CD4-positive, alpha-beta T cell (primary cell): ENCODE data around the gene SLC39A8. TPM values are rescaled to one million over a fixed set of nuclear protein-coding genes. Genes with fewer than 3 reads are reported as not detected.

Experiments used
- ATAC-seq: fragments of 200-7000 bp; cut with Tn5 transposase; one replicate; pipeline ENCODE4 v1.10.0; 2022; ENCODE audit warnings: mild to moderate bottlenecking; ENCODE audit not compliant: poor library complexity
- CTCF ChIA-PET: fragments of 350-600 bp; sonication (Branson Sonifier 250); formaldehyde crosslinking; loops from one replicate; lab custom pipeline; 2021; ENCODE audit warnings: antibody characterized with exemption, inconsistent platforms; lab: Charles Lee
- POLR2A ChIA-PET: fragments of 350-600 bp; sonication (Branson Sonifier 250); formaldehyde crosslinking; loops from one replicate; lab custom pipeline; 2021; ENCODE audit warnings: antibody characterized with exemption, inconsistent platforms; lab: Charles Lee
- DNase-seq, 14 experiments: peaks; one replicate each; pipeline ENCODE4 v3.0.0-alpha.2; 2013 to 2020; ENCODE audit warnings: mixed read lengths in 2 of 14
- H3K27ac ChIP-seq, 2 donors: one replicate each; pipeline versions ENCODE4 v1.5.1 to v1.7.0; 2013; ENCODE audit warnings: low read length in 2 of 2, low read depth in 1 of 2, mild to moderate bottlenecking in 1 of 2
- H3K27me3 ChIP-seq, 2 experiments: 1 replicate in 1 of 2; 2 replicates in 1 of 2; pipeline versions ENCODE4 v1.6.1 to v1.7.0; 2013; ENCODE audit warnings: low read length in 2 of 2, control low read depth in 1 of 2, mild to moderate bottlenecking in 1 of 2, moderate library complexity in 1 of 2; ENCODE audit not compliant: insufficient read depth in 2 of 2, control insufficient read depth in 1 of 2
- H3K36me3 ChIP-seq: one replicate; pipeline ENCODE4 v1.6.1; 2013; ENCODE audit warnings: low read length, control low read depth; ENCODE audit not compliant: insufficient read depth
- H3K4me1 ChIP-seq: one replicate; pipeline ENCODE4 v1.6.1; 2013; ENCODE audit warnings: low read length, control low read depth; ENCODE audit not compliant: insufficient read depth
- H3K4me3 ChIP-seq: one replicate; pipeline ENCODE4 v1.5.1; 2013; ENCODE audit warnings: mild to moderate bottlenecking, low read length, moderate library complexity
- H3K9me3 ChIP-seq, 2 experiments: 1 replicate in 1 of 2; 2 replicates in 1 of 2; pipeline versions ENCODE4 v1.6.1 to v1.7.0; 2013; ENCODE audit warnings: low read length in 2 of 2, mild to moderate bottlenecking in 2 of 2, control low read depth in 1 of 2, moderate library complexity in 1 of 2; ENCODE audit not compliant: control insufficient read depth in 1 of 2, insufficient read depth in 1 of 2
- H3K27ac Mint-ChIP-seq: one replicate; pipeline ENCODE4 v1.8.0; 2020; ENCODE audit warnings: mixed read lengths
- H3K27me3 Mint-ChIP-seq: one replicate; pipeline ENCODE4 v1.8.0; 2021; ENCODE audit warnings: mixed read lengths
- H3K36me3 Mint-ChIP-seq: one replicate; pipeline ENCODE4 v1.8.0; 2021; ENCODE audit warnings: low read depth, mixed read lengths
- H3K4me1 Mint-ChIP-seq: one replicate; pipeline ENCODE4 v1.8.0; 2021; ENCODE audit warnings: low read depth, mixed read lengths
- H3K4me3 Mint-ChIP-seq: one replicate; pipeline ENCODE4 v1.8.0; 2020; ENCODE audit warnings: mild to moderate bottlenecking, mixed read lengths
- H3K9me3 Mint-ChIP-seq: one replicate; pipeline ENCODE4 v1.8.0; 2020; ENCODE audit warnings: mixed read lengths
- CTCF ChIP-seq: fragments of 200-600 bp; IDR thresholded peaks from one replicate; pipeline ENCODE4 v1.8.0; 2022; ENCODE audit warnings: antibody characterized with exemption, mild to moderate bottlenecking
- intact Hi-C, 2 experiments: fragments of 100-400 bp; cut with DNase I in 1 of 2; cut with micrococcal nuclease in 1 of 2; formaldehyde crosslinking; loops; one replicate each; pipeline versions ENCODE4 v1.15.1 to v1.9.0; 2023 to 2025; cut with DNase I, micrococcal nuclease
- total RNA-seq, 174 experiments: library from RNA in 2 of 174; stranded (reverse) in 2 of 174; gene quantifications; one replicate each; pipeline ENCODE4 v1.2.3 and lab custom pipeline; 2021 to 2026

Gene SLC39A8
- total RNA-seq, 2 experiments from 2014 or later: 17.9 to 18.0 TPM

GRCh38 chr4:102217775-102218355, 127.4 kb downstream of the SLC39A8 start:
- POLR2A ChIA-PET: no interaction called here

DNA sequence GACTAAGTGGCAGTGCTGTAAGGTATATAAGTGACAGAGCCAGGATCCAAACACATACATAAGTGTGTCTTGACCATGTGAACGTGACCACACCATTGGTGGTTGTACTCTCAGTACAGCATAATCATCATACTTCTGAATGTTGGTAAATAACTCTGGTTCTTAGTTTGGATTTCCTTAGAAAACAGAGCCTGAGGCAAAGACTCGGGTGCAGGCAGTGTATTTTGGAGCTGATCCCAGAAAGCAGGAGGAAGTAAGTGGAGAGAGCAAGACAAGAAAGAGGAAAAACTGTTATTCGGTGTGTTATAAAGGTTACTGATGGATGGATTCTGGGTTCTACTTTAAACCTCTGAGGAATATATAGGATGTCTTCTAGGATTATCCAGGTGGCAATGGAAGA, 127.9 kb downstream of the SLC39A8 start:
- Histone ChIP-seq H3K9me3 (no peaks in the 10 kb centered on the region), H3K36me3 (no peaks in the 10 kb centered on the region), H3K4me3 (no peak overlapping the region), H3K27me3 (peaks cover 0 to 11% of the 10 kb centered on the region in 2 experiments), H3K4me1 (no peaks in the 10 kb centered on the region), H3K27ac (no peak overlapping the region)
- no peak overlapping the region for H3K27ac Mint-ChIP-seq
- POLR2A ChIA-PET: no interaction called here
- CTCF ChIA-PET: no interaction called here
- H3K9me3 Mint-ChIP-seq: peaks cover 2% of the 10 kb centered on the region
- no peak for DNase-seq
- ATAC-seq: no peak
- no peak for TF ChIP-seq CTCF
- no peak overlapping the region for H3K4me3 Mint-ChIP-seq
- peaks cover 27% of the 10 kb centered on the region for H3K27me3 Mint-ChIP-seq
- no peaks in the 10 kb centered on the region for H3K36me3 Mint-ChIP-seq
- H3K4me1 Mint-ChIP-seq: no peaks in the 10 kb centered on the region
- intact Hi-C loops: no loop called here

More at GRCh38 chr4:102217775-102218355, 127.4 kb downstream of the SLC39A8 start:
- H3K4me1 Mint-ChIP-seq: no peaks in the 10 kb centered on the region
- CTCF ChIA-PET: interaction anchor here (1.2 kb wide), 1 partner anchor 37 kb away, joined by 3 read pairs; no protein-coding TSS in a partner anchor
- Histone ChIP-seq H3K27me3 (peaks cover 0 to 11% of the 10 kb centered on the region in 2 experiments), H3K27ac (no peak overlapping the region), H3K9me3 (no peaks in the 10 kb centered on the region), H3K4me1 (no peaks in the 10 kb centered on the region), H3K36me3 (no peaks in the 10 kb centered on the region), H3K4me3 (no peak overlapping the region)
- no peak overlapping the region for H3K27ac Mint-ChIP-seq
- DNase-seq (no peak), ATAC-seq (no peak)
- H3K9me3 Mint-ChIP-seq: peaks cover 2% of the 10 kb centered on the region
- peaks cover 27% of the 10 kb centered on the region for H3K27me3 Mint-ChIP-seq
- H3K4me3 Mint-ChIP-seq: no peak overlapping the region
- TF ChIP-seq CTCF: no peak
- intact Hi-C loops: no loop called here
- no peaks in the 10 kb centered on the region for H3K36me3 Mint-ChIP-seq

DNA sequence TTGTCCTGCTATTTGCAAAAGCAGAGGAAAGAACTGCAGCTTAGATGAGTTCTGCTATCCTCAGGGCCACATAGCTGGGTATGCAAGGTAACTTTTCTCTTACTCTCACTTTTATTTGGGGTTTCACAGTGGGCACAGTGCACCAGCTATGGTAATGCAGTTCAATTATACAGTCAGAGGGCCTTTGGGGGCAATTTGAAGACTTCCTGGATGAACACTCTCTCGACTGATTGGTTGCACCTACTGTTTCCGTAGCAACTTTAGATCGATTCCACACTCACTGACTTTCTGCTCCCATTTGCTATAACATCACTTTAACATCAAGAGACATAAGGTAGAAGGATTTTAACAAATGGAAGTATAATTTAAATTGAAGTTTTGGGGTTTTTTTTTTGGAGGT, 128.6 kb downstream of the SLC39A8 start:
- Mint-ChIP-seq H3K27ac (no peak overlapping the region), H3K4me1 (no peaks in the 10 kb centered on the region), H3K27me3 (peaks cover 27% of the 10 kb centered on the region), H3K4me3 (no peak overlapping the region), H3K9me3 (peaks cover 2% of the 10 kb centered on the region), H3K36me3 (no peaks in the 10 kb centered on the region)
- no peaks in the 10 kb centered on the region for H3K9me3 ChIP-seq
- TF ChIP-seq CTCF: no peak
- peaks cover 0 to 11% of the 10 kb centered on the region in 2 experiments for H3K27me3 ChIP-seq
- H3K27ac ChIP-seq: no peak overlapping the region
- ChIA-PET POLR2A (no interaction called here), CTCF (no interaction called here)
- H3K4me1 ChIP-seq: no peaks in the 10 kb centered on the region
- no peaks in the 10 kb centered on the region for H3K36me3 ChIP-seq
- DNase-seq (no peak), ATAC-seq (no peak)
- no peak overlapping the region for H3K4me3 ChIP-seq
- intact Hi-C loops: no loop called here
